ENCODE data around the gene UNC45A.

Gene UNC45A

DNA sequence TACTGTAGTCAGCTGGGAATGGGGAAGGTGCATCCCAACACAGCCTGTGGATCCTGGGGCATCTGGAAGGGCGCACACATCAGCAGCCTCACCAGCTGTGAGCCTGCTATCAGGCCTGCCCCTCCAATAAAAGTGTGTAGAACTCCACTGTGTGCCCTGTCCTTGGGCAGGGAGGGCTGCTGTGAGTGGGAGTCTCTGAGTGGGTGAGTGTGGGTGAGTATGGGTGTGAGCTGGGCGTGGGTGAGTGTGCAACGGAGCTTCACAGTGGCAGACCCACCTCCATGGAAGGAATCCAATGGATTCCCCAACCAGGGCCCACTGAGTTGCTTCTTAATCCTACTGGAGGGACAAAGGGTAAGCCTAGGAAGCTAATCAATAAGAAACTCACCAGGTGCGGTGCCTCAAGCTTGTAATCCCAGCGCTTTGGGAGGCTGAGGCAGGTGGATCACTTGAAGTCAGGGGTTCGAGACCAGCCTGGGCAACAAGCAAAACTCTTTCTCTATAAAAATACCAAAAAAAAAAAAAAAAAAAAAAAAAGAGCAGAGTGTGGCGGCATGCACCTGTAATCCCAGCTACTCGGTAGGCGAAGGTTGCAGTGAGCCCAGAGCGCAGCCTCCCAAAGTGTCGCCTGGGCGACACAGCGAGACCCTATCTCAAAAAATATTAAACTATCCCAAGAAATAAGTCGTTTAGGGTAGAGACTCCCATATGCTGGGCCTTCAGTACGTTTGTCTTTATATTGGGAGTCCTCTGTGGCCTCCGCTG, 19.0 kb downstream of the UNC45A start:
- Histone ChIP-seq H3K9ac (ENCODE audit: low read depth, low read length) (no peak overlapping the region), H3K9me3 (ENCODE audit: control insufficient read depth, insufficient read depth, low read length) (no peaks in the 10 kb centered on the region), H3K4me1 (ENCODE audit: control insufficient read depth, insufficient read depth, low read length) (no peaks in the 10 kb centered on the region), H3K27me3 (ENCODE audit: control insufficient read depth, insufficient read depth, low read length) (no peaks in the 10 kb centered on the region), H3K4me3 (ENCODE audit: low read depth, low read length) (no peak overlapping the region), H3K36me3 (ENCODE audit: control insufficient read depth, insufficient read depth, low read length) (peaks cover 34% of the 10 kb centered on the region)

GRCh38 chr15:90954712-90955623, 19.9 kb downstream of the UNC45A start, which contains the start of gene RCCD1:
Gene RCCD1, plus strand, starts transcription at chr15:90954884. Its CDS starts 1,851 bp downstream, at chr15:90956735.
- H3K4me3 ChIP-seq (ENCODE audit: low read depth, low read length), result peak within 1 kb of the TSS; percentile 82
- peak within 1 kb of the TSS; percentile 90 for H3K9ac ChIP-seq (ENCODE audit: low read depth, low read length)
- H3K27me3 ChIP-seq (ENCODE audit: control insufficient read depth, insufficient read depth, low read length), result no peaks in the 10 kb centered on the region
- no peaks in the 10 kb centered on the region for H3K4me1 ChIP-seq (ENCODE audit: control insufficient read depth, insufficient read depth, low read length)
- H3K9me3 ChIP-seq (ENCODE audit: control insufficient read depth, insufficient read depth, low read length), result no peaks in the 10 kb centered on the region
- H3K36me3 ChIP-seq (ENCODE audit: control insufficient read depth, insufficient read depth, low read length), result peaks cover 26% of the 10 kb centered on the region

DNA sequence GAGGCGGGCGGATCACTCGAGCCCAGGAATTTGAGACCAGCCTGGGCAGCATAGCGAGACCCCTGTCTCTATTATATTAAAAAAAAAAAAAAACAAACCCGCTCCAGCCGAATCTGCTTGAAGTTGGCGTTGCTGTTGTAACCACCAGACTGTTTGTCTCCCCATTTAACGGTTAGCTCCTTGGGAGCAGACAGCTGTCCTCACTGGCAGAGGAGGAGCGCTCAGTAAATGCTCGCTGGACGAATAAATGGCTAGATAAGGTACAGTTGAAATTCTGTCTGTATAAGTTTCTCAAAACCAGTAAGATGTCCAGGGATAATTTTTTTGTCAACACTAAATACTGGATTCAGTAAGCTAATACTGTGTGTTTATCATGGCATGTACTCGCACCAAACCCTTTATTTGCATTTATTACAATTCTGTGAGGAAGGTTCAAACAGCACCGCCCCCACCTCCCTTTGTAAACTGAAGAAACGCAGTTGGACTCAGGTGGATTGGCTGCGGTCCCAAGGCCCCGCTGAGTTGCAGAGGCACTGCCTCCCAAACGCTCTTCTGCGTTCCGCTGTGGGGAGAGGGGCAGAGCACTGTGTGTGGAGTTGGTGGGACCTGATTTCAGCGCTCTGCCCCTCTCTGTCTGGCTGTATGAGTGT, 20.7 kb downstream of the UNC45A start:
- Histone ChIP-seq H3K36me3 (ENCODE audit: control insufficient read depth, insufficient read depth, low read length) (peaks cover 24% of the 10 kb centered on the region), H3K9ac (ENCODE audit: low read depth, low read length) (no peak overlapping the region), H3K9me3 (ENCODE audit: control insufficient read depth, insufficient read depth, low read length) (no peaks in the 10 kb centered on the region), H3K4me1 (ENCODE audit: control insufficient read depth, insufficient read depth, low read length) (no peaks in the 10 kb centered on the region), H3K4me3 (ENCODE audit: low read depth, low read length) (peak overlapping the region; percentile 82), H3K27me3 (ENCODE audit: control insufficient read depth, insufficient read depth, low read length) (no peaks in the 10 kb centered on the region)

DNA sequence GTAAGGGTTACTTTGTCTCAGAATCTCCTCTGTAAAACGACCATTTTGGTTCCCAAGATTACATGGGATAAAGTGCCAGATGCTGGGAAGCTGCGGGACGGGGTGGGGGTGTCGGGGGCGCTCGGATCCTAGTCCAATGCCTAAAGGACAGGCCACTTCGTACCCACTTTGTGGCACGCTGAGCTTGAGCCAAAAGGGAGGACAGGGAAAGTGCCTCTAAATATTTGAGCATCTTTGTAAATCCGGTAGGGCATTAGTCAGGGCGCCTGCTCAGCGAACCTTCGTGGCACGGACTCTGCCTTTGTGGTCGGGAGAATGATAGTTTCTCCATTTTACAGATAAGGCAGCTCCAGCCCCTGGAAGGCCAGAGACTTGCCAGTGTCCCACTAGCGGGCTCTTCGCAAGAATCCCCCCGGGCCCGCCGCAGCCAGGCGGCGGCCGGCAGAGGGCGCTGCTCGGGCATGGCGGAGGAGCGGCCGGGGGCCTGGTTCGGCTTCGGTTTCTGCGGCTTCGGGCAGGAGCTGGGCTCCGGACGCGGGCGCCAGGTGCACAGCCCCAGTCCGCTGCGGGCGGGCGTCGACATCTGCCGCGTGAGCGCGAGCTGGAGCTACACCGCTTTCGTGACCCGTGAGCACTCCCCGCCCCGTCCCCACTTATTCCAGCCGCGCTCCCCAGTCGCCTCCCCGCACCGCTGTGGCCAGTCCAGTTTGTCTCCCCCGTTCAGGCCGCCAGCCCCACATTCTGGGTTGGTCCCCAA, 21.4 kb downstream of the UNC45A start:
- Histone ChIP-seq H3K4me1 (ENCODE audit: control insufficient read depth, insufficient read depth, low read length) (no peaks in the 10 kb centered on the region), H3K9ac (ENCODE audit: low read depth, low read length) (peak overlapping the region; percentile 70), H3K36me3 (ENCODE audit: control insufficient read depth, insufficient read depth, low read length) (peaks cover 27% of the 10 kb centered on the region), H3K9me3 (ENCODE audit: control insufficient read depth, insufficient read depth, low read length) (no peaks in the 10 kb centered on the region), H3K27me3 (ENCODE audit: control insufficient read depth, insufficient read depth, low read length) (no peaks in the 10 kb centered on the region), H3K4me3 (ENCODE audit: low read depth, low read length) (peak overlapping the region; percentile 82)

DNA sequence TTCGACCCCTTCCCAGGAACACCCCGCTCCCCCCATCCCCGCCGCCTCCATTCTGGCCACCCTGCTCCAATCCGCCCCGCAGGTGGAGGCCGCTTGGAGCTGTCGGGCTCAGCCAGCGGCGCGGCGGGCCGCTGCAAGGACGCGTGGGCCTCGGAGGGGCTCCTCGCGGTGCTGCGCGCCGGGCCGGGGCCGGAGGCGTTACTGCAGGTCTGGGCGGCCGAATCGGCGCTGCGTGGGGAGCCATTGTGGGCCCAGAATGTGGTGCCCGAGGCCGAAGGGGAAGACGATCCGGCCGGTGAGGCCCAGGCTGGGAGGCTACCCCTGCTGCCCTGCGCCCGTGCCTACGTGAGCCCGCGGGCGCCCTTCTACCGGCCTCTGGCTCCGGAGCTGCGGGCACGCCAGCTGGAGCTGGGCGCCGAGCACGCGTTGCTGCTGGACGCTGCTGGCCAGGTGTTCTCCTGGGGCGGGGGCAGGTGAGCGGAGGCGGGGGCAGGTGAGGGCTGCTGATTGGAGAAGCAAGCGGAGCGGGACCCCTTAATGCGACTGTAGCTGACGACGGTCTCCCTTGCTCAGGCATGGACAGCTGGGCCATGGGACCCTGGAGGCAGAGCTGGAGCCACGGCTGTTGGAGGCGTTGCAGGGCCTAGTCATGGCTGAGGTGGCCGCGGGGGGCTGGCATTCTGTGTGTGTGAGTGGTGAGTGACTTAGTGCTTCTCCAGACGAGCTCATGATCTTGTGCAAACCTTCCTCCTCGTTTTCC, 22.1 kb downstream of the UNC45A start:
- H3K9me3 ChIP-seq (ENCODE audit: control insufficient read depth, insufficient read depth, low read length), result no peaks in the 10 kb centered on the region
- H3K4me3 ChIP-seq (ENCODE audit: low read depth, low read length), result peak overlapping the region; percentile 82
- H3K27me3 ChIP-seq (ENCODE audit: control insufficient read depth, insufficient read depth, low read length), result no peaks in the 10 kb centered on the region
- H3K36me3 ChIP-seq (ENCODE audit: control insufficient read depth, insufficient read depth, low read length), result peaks cover 24% of the 10 kb centered on the region
- H3K9ac ChIP-seq (ENCODE audit: low read depth, low read length), result peak overlapping the region; percentile 70
- no peaks in the 10 kb centered on the region for H3K4me1 ChIP-seq (ENCODE audit: control insufficient read depth, insufficient read depth, low read length)

DNA sequence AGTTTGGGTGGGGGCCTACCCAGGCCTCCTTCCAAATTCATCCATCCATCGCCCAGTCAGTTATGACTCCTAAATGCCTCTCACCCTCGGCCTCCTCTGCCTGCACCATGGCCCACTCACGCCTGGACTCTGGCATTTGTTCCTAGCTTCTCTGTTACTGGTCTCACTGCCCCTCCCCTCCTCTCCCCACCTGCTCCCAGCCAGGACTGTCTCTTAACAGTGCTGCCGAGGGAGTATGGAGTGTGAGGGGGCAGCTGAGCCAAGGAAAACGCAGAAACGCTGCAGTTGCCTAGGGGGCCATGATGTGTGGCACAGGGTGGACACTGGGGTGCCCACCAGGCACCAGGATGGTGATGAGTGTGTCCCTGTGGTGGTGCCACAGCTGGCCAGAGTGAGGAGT, 22.7 kb downstream of the UNC45A start:
- H3K4me3 ChIP-seq (ENCODE audit: low read depth, low read length), result peak overlapping the region; percentile 82
- no peak overlapping the region for H3K9ac ChIP-seq (ENCODE audit: low read depth, low read length)
- H3K36me3 ChIP-seq (ENCODE audit: control insufficient read depth, insufficient read depth, low read length), result peaks cover 24% of the 10 kb centered on the region
- H3K4me1 ChIP-seq (ENCODE audit: control insufficient read depth, insufficient read depth, low read length), result no peaks in the 10 kb centered on the region
- H3K27me3 ChIP-seq (ENCODE audit: control insufficient read depth, insufficient read depth, low read length), result no peaks in the 10 kb centered on the region
- no peaks in the 10 kb centered on the region for H3K9me3 ChIP-seq (ENCODE audit: control insufficient read depth, insufficient read depth, low read length)

GRCh38 chr15:90959028-90959595, 24.0 kb downstream of the UNC45A start:
- Histone ChIP-seq H3K9me3 (ENCODE audit: control insufficient read depth, insufficient read depth, low read length) (no peaks in the 10 kb centered on the region), H3K4me3 (ENCODE audit: low read depth, low read length) (no peak overlapping the region), H3K27me3 (ENCODE audit: control insufficient read depth, insufficient read depth, low read length) (no peaks in the 10 kb centered on the region), H3K4me1 (ENCODE audit: control insufficient read depth, insufficient read depth, low read length) (no peaks in the 10 kb centered on the region), H3K36me3 (ENCODE audit: control insufficient read depth, insufficient read depth, low read length) (peaks cover 15% of the 10 kb centered on the region), H3K9ac (ENCODE audit: low read depth, low read length) (no peak overlapping the region)

GRCh38 chr15:90959894-90960293, 24.8 kb downstream of the UNC45A start:
- Histone ChIP-seq H3K27me3 (ENCODE audit: control insufficient read depth, insufficient read depth, low read length) (no peaks in the 10 kb centered on the region), H3K36me3 (ENCODE audit: control insufficient read depth, insufficient read depth, low read length) (peaks cover 16% of the 10 kb centered on the region), H3K9ac (ENCODE audit: low read depth, low read length) (no peak overlapping the region), H3K9me3 (ENCODE audit: control insufficient read depth, insufficient read depth, low read length) (no peaks in the 10 kb centered on the region), H3K4me3 (ENCODE audit: low read depth, low read length) (no peak overlapping the region), H3K4me1 (ENCODE audit: control insufficient read depth, insufficient read depth, low read length) (no peaks in the 10 kb centered on the region)

DNA sequence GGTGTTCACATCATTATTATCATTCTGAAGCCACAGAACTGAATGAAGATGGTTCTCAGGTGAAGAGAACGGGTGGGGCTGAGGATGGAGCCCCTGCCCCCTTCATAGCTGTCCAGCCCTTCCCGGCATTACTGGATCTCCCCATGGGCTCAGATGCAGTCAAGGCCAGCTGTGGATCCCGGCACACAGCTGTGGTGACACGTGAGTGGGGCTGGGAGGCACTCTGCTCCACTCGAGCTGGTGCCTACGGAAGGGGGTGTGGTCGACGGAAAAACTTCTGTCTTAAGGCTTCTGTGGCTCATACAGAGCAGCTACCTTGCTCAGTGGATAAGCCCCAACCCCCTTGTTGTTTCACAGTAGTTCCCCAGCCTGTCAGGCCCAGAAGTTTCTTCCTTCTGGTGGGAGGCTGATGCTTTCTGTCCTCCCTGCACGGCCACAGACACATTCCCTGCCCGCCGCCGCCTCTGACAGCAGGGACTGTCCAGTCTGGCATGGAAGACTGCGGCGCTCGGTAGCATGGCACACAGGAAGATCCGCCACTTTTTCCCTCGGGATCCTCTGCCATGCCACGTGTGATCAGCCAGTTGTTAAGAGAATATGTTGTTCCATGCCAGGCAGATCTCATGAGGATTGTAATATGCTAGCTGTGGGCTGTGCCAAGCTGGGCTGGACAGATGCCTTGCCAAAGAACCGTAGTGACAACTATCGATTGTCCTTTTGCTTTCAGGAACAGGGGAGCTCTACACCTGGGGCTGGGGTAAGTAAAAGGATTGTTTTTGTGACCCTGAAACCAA, 25.4 kb downstream of the UNC45A start:
- peaks cover 17% of the 10 kb centered on the region for H3K36me3 ChIP-seq (ENCODE audit: control insufficient read depth, insufficient read depth, low read length)
- H3K9ac ChIP-seq (ENCODE audit: low read depth, low read length), result no peak overlapping the region
- H3K4me1 ChIP-seq (ENCODE audit: control insufficient read depth, insufficient read depth, low read length), result no peaks in the 10 kb centered on the region
- H3K9me3 ChIP-seq (ENCODE audit: control insufficient read depth, insufficient read depth, low read length), result no peaks in the 10 kb centered on the region
- no peak overlapping the region for H3K4me3 ChIP-seq (ENCODE audit: low read depth, low read length)
- no peaks in the 10 kb centered on the region for H3K27me3 ChIP-seq (ENCODE audit: control insufficient read depth, insufficient read depth, low read length)

- no peaks in the 10 kb centered on the region for H3K27me3 ChIP-seq (ENCODE audit: control insufficient read depth, insufficient read depth, low read length)
- H3K4me3 ChIP-seq (ENCODE audit: low read depth, low read length), result no peak overlapping the region
- H3K9me3 ChIP-seq (ENCODE audit: control insufficient read depth, insufficient read depth, low read length), result no peaks in the 10 kb centered on the region
- H3K4me1 ChIP-seq (ENCODE audit: control insufficient read depth, insufficient read depth, low read length), result no peaks in the 10 kb centered on the region
- H3K36me3 ChIP-seq (ENCODE audit: control insufficient read depth, insufficient read depth, low read length), result peaks cover 22% of the 10 kb centered on the region
- no peak overlapping the region for H3K9ac ChIP-seq (ENCODE audit: low read depth, low read length)
These were observed 26.9 kb downstream of the UNC45A start for GRCh38 chr15:90962021-90962420.
